HepG2 (cell line): Measurements from ENCODE around the gene TMEM95. TPM values are rescaled to one million over a fixed set of nuclear protein-coding genes. Genes with fewer than 3 reads are reported as not detected.

ENCODE experiments used
- CC2D1A ChIP-seq: sonication (generic); formaldehyde crosslinking; IDR thresholded peaks from 2 replicates; pipeline ENCODE4 v1.8.1; 2023; ENCODE audit warnings: mild to moderate bottlenecking, missing genetic modification reagents
- DRAP1 ChIP-seq: IDR thresholded peaks from 2 replicates; pipeline ENCODE4 v1.6.1; 2016; ENCODE audit warnings: missing genetic modification reagents, missing compliant biosample characterization
- E2F5 ChIP-seq: sonication (generic); formaldehyde crosslinking; conservative IDR thresholded peaks from 2 replicates; pipeline ENCODE4 v1.4.0; 2020; ENCODE audit warnings: missing genetic modification reagents
- EED ChIP-seq: sonication (generic); formaldehyde crosslinking; IDR thresholded peaks from 2 replicates; pipeline ENCODE4 v1.5.0; 2020; ENCODE audit warnings: mild to moderate bottlenecking, missing genetic modification reagents
- FLYWCH1 ChIP-seq: sonication (generic); formaldehyde crosslinking; IDR thresholded peaks from 2 replicates; pipeline ENCODE4 v1.8.1; 2023; ENCODE audit warnings: mild to moderate bottlenecking, missing genetic modification reagents
- IKZF4 ChIP-seq: sonication (generic); formaldehyde crosslinking; IDR thresholded peaks from 2 replicates; pipeline ENCODE4 v1.5.1; 2020; ENCODE audit warnings: borderline replicate concordance, mild to moderate bottlenecking, low read depth, missing genetic modification reagents; ENCODE audit errors: not compliant biosample characterization
- KDM6A ChIP-seq: IDR thresholded peaks from 2 replicates; pipeline ENCODE4 v1.6.1; 2016; ENCODE audit warnings: low read depth
- MBNL3 ChIP-seq: fragments of 250-450 bp; sonication (Bioruptor Pico); conservative IDR thresholded peaks from 2 replicates; pipeline ENCODE4 v1.8.0; 2022; ENCODE audit warnings: mild to moderate bottlenecking, inconsistent platforms
- MIER2 ChIP-seq: IDR thresholded peaks from 2 replicates; pipeline ENCODE4 v1.6.1; 2016; ENCODE audit warnings: missing biosample characterization, missing genetic modification reagents
- NR2C2 ChIP-seq: sonication (generic); formaldehyde crosslinking; IDR thresholded peaks from 2 replicates; pipeline ENCODE4 v1.4.0; 2020; ENCODE audit warnings: missing genetic modification reagents, mild to moderate bottlenecking, moderate library complexity, borderline replicate concordance
- SOX5 ChIP-seq: IDR thresholded peaks from 2 replicates; pipeline ENCODE4 v1.6.1; 2016; ENCODE audit warnings: borderline replicate concordance
- SP4 ChIP-seq: sonication (generic); formaldehyde crosslinking; IDR thresholded peaks from 2 replicates; pipeline ENCODE4 v1.8.1; 2023; ENCODE audit warnings: mild to moderate bottlenecking, missing genetic modification reagents
- TARDBP ChIP-seq: sonication (generic); formaldehyde crosslinking; IDR thresholded peaks from 2 replicates; pipeline ENCODE4 v1.8.0; 2022; ENCODE audit warnings: mild to moderate bottlenecking, missing genetic modification reagents
- UBTF ChIP-seq: sonication (generic); formaldehyde crosslinking; IDR thresholded peaks from 2 replicates; pipeline ENCODE4 v1.4.0; 2020; ENCODE audit warnings: mild to moderate bottlenecking, missing genetic modification reagents
- USF2 ChIP-seq, 2 experiments: sonication (generic) in 1 of 2; formaldehyde crosslinking in 1 of 2; IDR thresholded peaks; 2 replicates each; pipeline versions ENCODE4 v1.5.1 to v1.6.1; 2011 to 2020; ENCODE audit warnings: borderline replicate concordance in 1 of 2, low read depth in 1 of 2, low read length in 1 of 2, mild to moderate bottlenecking in 1 of 2, missing genetic modification reagents in 1 of 2, moderate library complexity in 1 of 2
- ZC3H13 ChIP-seq: sonication (generic); formaldehyde crosslinking; IDR thresholded peaks from 2 replicates; pipeline ENCODE4 v1.8.1; 2023; ENCODE audit warnings: mild to moderate bottlenecking, missing genetic modification reagents, moderate library complexity
- ZNF280D ChIP-seq: sonication (generic); formaldehyde crosslinking; IDR thresholded peaks from 2 replicates; pipeline ENCODE4 v1.5.1; 2020; ENCODE audit warnings: mild to moderate bottlenecking, missing genetic modification reagents
- ZNF326 ChIP-seq: sonication (generic); formaldehyde crosslinking; IDR thresholded peaks from 2 replicates; pipeline ENCODE4 v1.4.0; 2020; ENCODE audit warnings: missing genetic modification reagents, borderline replicate concordance
- ZNF33A ChIP-seq: sonication (generic); formaldehyde crosslinking; IDR thresholded peaks from 2 replicates; pipeline ENCODE4 v1.5.1; 2020; ENCODE audit warnings: missing genetic modification reagents, mild to moderate bottlenecking, moderate library complexity, borderline replicate concordance
- ZNF703 ChIP-seq: sonication (generic); formaldehyde crosslinking; IDR thresholded peaks from 2 replicates; pipeline ENCODE4 v1.5.1; 2020; ENCODE audit warnings: missing genetic modification reagents, mild to moderate bottlenecking, moderate library complexity, borderline replicate concordance
- ZSCAN21 ChIP-seq: sonication (generic); formaldehyde crosslinking; IDR thresholded peaks from 2 replicates; pipeline ENCODE4 v1.8.0; 2022; ENCODE audit warnings: mild to moderate bottlenecking, missing genetic modification reagents, moderate library complexity, borderline replicate concordance
- polyA plus RNA-seq, 8 experiments: library from polyadenylated mRNA; depleted of rRNA in 3 of 8; stranded (reverse) in 7 of 8; unstranded in 1 of 8; fragments of >200 nt; fragmentation: Illumina TruSeq in 4 of 8; extraction: Trizol in 4 of 8; gene quantifications; 2 replicates each; pipeline versions ENCODE4 v1.2.1 to v1.2.3, GENCODE V29; 2011 to 2016; ENCODE audit warnings: low read depth in 4 of 8, missing spikeins in 1 of 8, mixed read lengths in 1 of 8; ENCODE audit not compliant: insufficient read depth in 1 of 8
- total RNA-seq, 5 experiments: library from RNA; depleted of rRNA; stranded (reverse); fragments of >200 nt; fragmentation: Illumina TruSeq; extraction: Trizol; gene quantifications; 2 replicates each; pipeline ENCODE4 v1.2.3, GENCODE V29; 2016; ENCODE audit warnings: low read depth in 1 of 5

The TMEM95 gene
- total and polyA plus RNA-seq, 2 of the 13 experiments (the other 11 are each of a cell fraction or from before 2014, with no cell fraction given) = not detected

- no peak for TF ChIP-seq ZNF280D (CRISPR knock-in tag)
- TF ChIP-seq ZNF326 = no peak
- TF ChIP-seq ZNF33A = no peak
- peak; percentile 95 for TF ChIP-seq NR2C2
- TF ChIP-seq FLYWCH1 (CRISPR knock-in tag) = no peak
- TF ChIP-seq EED (CRISPR knock-in tag) = no peak
- no peak for TF ChIP-seq MBNL3
- no peak for TF ChIP-seq SOX5 (CRISPR knock-in tag)
- TF ChIP-seq CC2D1A (CRISPR knock-in tag) = no peak
- TF ChIP-seq USF2 (IDR thresholded peaks at IDR 0.05; ENCODE audit: low read depth, low read length) = no peak
- no peak for TF ChIP-seq USF2 (CRISPR knock-in tag; IDR thresholded peaks at IDR 0.05; ENCODE audit: borderline replicate concordance)
- TF ChIP-seq SP4 = peak; percentile 86
- no peak for TF ChIP-seq MIER2 (CRISPR knock-in tag)
- peak; percentile 47 for TF ChIP-seq IKZF4 (CRISPR knock-in tag)
- no peak; the same call in 1 of the 2 replicates for TF ChIP-seq ZC3H13 (CRISPR knock-in tag)
- TF ChIP-seq KDM6A = no peak
- TF ChIP-seq ZNF703 (CRISPR knock-in tag) = no peak
- peak; percentile 80 for TF ChIP-seq UBTF
- TF ChIP-seq TARDBP (CRISPR knock-in tag) = 0 out of 2 replicates have a peak, but pooled peaks have one; percentile 57
- TF ChIP-seq E2F5 = no peak
- peak; percentile 83 for TF ChIP-seq DRAP1 (CRISPR knock-in tag)
- TF ChIP-seq ZSCAN21 = no peak
Measured at GRCh38 chr17:7329374-7329996, 25.5 kb upstream of the TMEM95 start (continued).
